Activated CD4-positive, CD25-positive, alpha-beta regulatory T cell treated with anti-CD3 and anti-CD28 coated beads, Interleukin-2, amount 50 U/mL, for 72 hours (primary cell): ENCODE measurements around the gene PPARA.

ENCODE experiments used
- DNase-seq: peaks from one replicate; pipeline ENCODE4 v3.0.0; 2021

The PPARA gene

GRCh38 chr22:46146329-46146728 lies 4.0 kb upstream of the PPARA start:
- no peak for DNase-seq

- no peak for DNase-seq
Measured at GRCh38 chr22:46147061-46147460, 3.3 kb upstream of the PPARA start.

GRCh38 chr22:46147471-46148267 lies 2.7 kb upstream of the PPARA start:
- no peak for DNase-seq

- DNase-seq, result no peak
Measured at GRCh38 chr22:46148336-46148735, 2.0 kb upstream of the PPARA start.

- no peak for DNase-seq
Measured at GRCh38 chr22:46148816-46149511, 1.4 kb upstream of the PPARA start.

- DNase-seq, result peak; percentile 44
Measured at GRCh38 chr22:46149512-46150033, 753 bp upstream of the PPARA start.

GRCh38 chr22:46150655-46151477 lies 540 bp downstream of the PPARA start:
- DNase-seq, result peak; percentile 61

- no peak for DNase-seq
Measured at GRCh38 chr22:46153930-46154329, 3.6 kb downstream of the PPARA start.

- no peak for DNase-seq
Measured at GRCh38 chr22:46156031-46156430, 5.7 kb downstream of the PPARA start.

- DNase-seq, result no peak
Measured at GRCh38 chr22:46158283-46158682, 8.0 kb downstream of the PPARA start.

- no peak for DNase-seq
Measured at GRCh38 chr22:46159212-46159611, 8.9 kb downstream of the PPARA start.

GRCh38 chr22:46159777-46160176 lies 9.5 kb downstream of the PPARA start:
- DNase-seq, result no peak

GRCh38 chr22:46162285-46162684 lies 12.0 kb downstream of the PPARA start:
- DNase-seq, result no peak

GRCh38 chr22:46162771-46163556 lies 12.6 kb downstream of the PPARA start:
- no peak for DNase-seq

- no peak for DNase-seq
Measured at GRCh38 chr22:46163557-46163888, 13.2 kb downstream of the PPARA start.

GRCh38 chr22:46165977-46166376 lies 15.7 kb downstream of the PPARA start:
- no peak for DNase-seq

GRCh38 chr22:46169628-46170027 lies 19.3 kb downstream of the PPARA start:
- no peak for DNase-seq

GRCh38 chr22:46171940-46172339 lies 21.6 kb downstream of the PPARA start:
- DNase-seq, result no peak

- DNase-seq, result no peak
Measured at GRCh38 chr22:46172522-46173110, 22.3 kb downstream of the PPARA start.

GRCh38 chr22:46173152-46173551 lies 22.8 kb downstream of the PPARA start:
- DNase-seq, result no peak

- DNase-seq, result no peak
Measured at GRCh38 chr22:46175631-46176030, 25.3 kb downstream of the PPARA start.

- no peak for DNase-seq
Measured at GRCh38 chr22:46176508-46177003, 26.2 kb downstream of the PPARA start.
